HepG2 (cell line): ENCODE measurements around the gene STAT4. TPM values are rescaled to one million over a fixed set of nuclear protein-coding genes. Genes with fewer than 3 reads are reported as not detected.
A peak's percentile ranks its signal among the peaks of the same experiment; 100 is the strongest.

Source experiments
- ATAC-seq: fragments of 200-7000 bp; cut with Tn5 transposase; 3 replicates; pipeline ENCODE4 v1.9.1; 2020; ENCODE audit warnings: mild to moderate bottlenecking, moderate library complexity
- BruUV-seq: library from RNA; stranded (reverse); fragments of 400-500 nt; replicated peaks from 2 replicates; lab custom pipeline; 2021; lab: Mats Ljungman, UMichigan
- CTCF ChIA-PET: fragments of 300-600 bp; formaldehyde crosslinking; extraction: SDS; loops from one replicate; lab custom pipeline; 2021; ENCODE audit warnings: low total read pairs, inconsistent platforms, low intra/inter-chr PET ratio; lab: Yijun Ruan, JAX
- POLR2A ChIA-PET: fragments of 350-600 bp; sonication (Branson Sonifier 250); formaldehyde crosslinking; loops from one replicate; lab custom pipeline; 2020; ENCODE audit warnings: antibody characterized with exemption, inconsistent platforms; lab: Yijun Ruan, JAX
- DNase-seq: peaks from one replicate; pipeline ENCODE4 v3.0.0-alpha.2; 2015; ENCODE audit warnings: low spot score
- FAIRE-seq: peaks from 3 replicates; lab custom pipeline; 2011; peaks lifted over from hg19 to GRCh38; lab: Jason Lieb, UNC
- H2AFZ ChIP-seq: one replicate; pipeline ENCODE4 v1.6.1; 2011; ENCODE audit warnings: low read length, inconsistent platforms
- H3K27ac ChIP-seq: fragments of 300-600 bp; 3 replicates; pipeline ENCODE4 v1.8.0; 2011; ENCODE audit warnings: mixed run types, mild to moderate bottlenecking, mixed read lengths, low read length, inconsistent platforms; ENCODE audit not compliant: insufficient read depth; ENCODE audit errors: extremely low read length
- H3K27me3 ChIP-seq, 2 experiments: fragments of 200-600 bp in 1 of 2; 2 replicates in 1 of 2; 3 replicates in 1 of 2; pipeline versions ENCODE4 v1.6.0 to v1.8.0; 2011; ENCODE audit warnings: low read length in 2 of 2, mild to moderate bottlenecking in 2 of 2, moderate library complexity in 2 of 2, inconsistent platforms in 1 of 2; ENCODE audit not compliant: insufficient read depth in 2 of 2, control insufficient read depth in 1 of 2
- H3K36me3 ChIP-seq, 2 experiments: fragments of 200-600 bp in 1 of 2; replicated peaks in 1 of 2; 2 replicates in 1 of 2; 3 replicates in 1 of 2; pipeline versions ENCODE4 v1.5.1 to v1.8.0; 2011; ENCODE audit warnings: low read length in 2 of 2, inconsistent platforms in 1 of 2; ENCODE audit not compliant: insufficient read depth in 2 of 2, control insufficient read depth in 1 of 2
- H3K4me1 ChIP-seq: 2 replicates; pipeline ENCODE4 v1.5.1; 2012; ENCODE audit warnings: low read length, inconsistent platforms; ENCODE audit not compliant: insufficient read depth
- H3K4me2 ChIP-seq: 2 replicates; pipeline ENCODE4 v1.6.0; 2011; ENCODE audit warnings: low read depth, low read length, inconsistent platforms
- H3K4me3 ChIP-seq, 3 experiments: fragments of 200-600 bp in 1 of 3; sonication (generic), shearing (Covaris generic) in 1 of 3; replicated peaks in 1 of 3; 2 replicates each; pipeline ENCODE4 v1.5.1; 2011 to 2016; ENCODE audit warnings: low read length in 3 of 3, inconsistent platforms in 2 of 3, low read depth in 2 of 3, mild to moderate bottlenecking in 2 of 3, control low read depth in 1 of 3, mixed read lengths in 1 of 3; ENCODE audit not compliant: insufficient read depth in 1 of 3
- H3K79me2 ChIP-seq: one replicate; pipeline ENCODE4 v1.6.1; 2011; ENCODE audit warnings: low read length, inconsistent platforms; ENCODE audit not compliant: insufficient read depth
- H3K9ac ChIP-seq: 2 replicates; pipeline ENCODE4 v1.6.0; 2011; ENCODE audit warnings: mild to moderate bottlenecking, low read depth, low read length, inconsistent platforms; ENCODE audit not compliant: insufficient read depth
- H3K9me3 ChIP-seq: 2 replicates; pipeline ENCODE4 v1.5.1; 2012; ENCODE audit warnings: mild to moderate bottlenecking, low read length
- H4K20me1 ChIP-seq: 2 replicates; pipeline ENCODE4 v1.6.0; 2011; ENCODE audit warnings: inconsistent platforms, mild to moderate bottlenecking, low read length, moderate library complexity; ENCODE audit not compliant: insufficient read depth
- ATF7 ChIP-seq, 2 experiments: fragments of 450-650 bp in 1 of 2; sonication (generic) in 1 of 2; formaldehyde crosslinking in 1 of 2; IDR thresholded peaks; 2 replicates each; pipeline versions ENCODE4 v1.4.0 to v1.6.1; 2016 to 2020; ENCODE audit warnings: antibody characterized with exemption in 1 of 2, mild to moderate bottlenecking in 1 of 2, missing genetic modification reagents in 1 of 2
- CHD4 ChIP-seq: fragments of 200-600 bp; sonication (generic); IDR thresholded peaks from 2 replicates; pipeline ENCODE4 v1.7.0; 2017; ENCODE audit warnings: mild to moderate bottlenecking, low read length, borderline replicate concordance
- DMAP1 ChIP-seq: IDR thresholded peaks from 2 replicates; pipeline ENCODE4 v1.6.1; 2016
- FLYWCH1 ChIP-seq: sonication (generic); formaldehyde crosslinking; IDR thresholded peaks from 2 replicates; pipeline ENCODE4 v1.8.1; 2023; ENCODE audit warnings: mild to moderate bottlenecking, missing genetic modification reagents
- HDAC6 ChIP-seq: fragments of 200-600 bp; sonication (generic); IDR thresholded peaks from 2 replicates; pipeline ENCODE4 v1.7.0; 2017; ENCODE audit warnings: mild to moderate bottlenecking, antibody characterized with exemption, low read length, low read depth
- HOXA3 ChIP-seq: sonication (generic); formaldehyde crosslinking; IDR thresholded peaks from 2 replicates; pipeline ENCODE4 v1.5.0; 2020; ENCODE audit warnings: missing genetic modification reagents
- HOXD1 ChIP-seq: sonication (generic); formaldehyde crosslinking; IDR thresholded peaks from 2 replicates; pipeline ENCODE4 v1.5.0; 2020; ENCODE audit warnings: missing genetic modification reagents
- IRF9 ChIP-seq: sonication (generic); formaldehyde crosslinking; IDR thresholded peaks from 2 replicates; pipeline ENCODE4 v1.8.0; 2022; ENCODE audit warnings: missing genetic modification reagents, mild to moderate bottlenecking, borderline replicate concordance
- NCOA5 ChIP-seq: sonication (generic); formaldehyde crosslinking; IDR thresholded peaks from 2 replicates; pipeline ENCODE4 v1.4.0; 2020; ENCODE audit warnings: missing genetic modification reagents
- NFYC ChIP-seq: IDR thresholded peaks from 2 replicates; pipeline ENCODE4 v1.6.1; 2016; ENCODE audit warnings: missing genetic modification reagents, missing compliant biosample characterization
- PHF5A ChIP-seq: IDR thresholded peaks from one replicate; pipeline ENCODE4 v1.6.1; 2018; ENCODE audit warnings: low read depth, missing genetic modification reagents; ENCODE audit not compliant: unreplicated experiment
- TBP ChIP-seq: sonication (generic); formaldehyde crosslinking; IDR thresholded peaks from 2 replicates; pipeline ENCODE4 v1.5.0; 2020; ENCODE audit warnings: missing genetic modification reagents
- TOPORS ChIP-seq: sonication (generic); formaldehyde crosslinking; IDR thresholded peaks from 2 replicates; pipeline ENCODE4 v1.8.0; 2023; ENCODE audit warnings: mild to moderate bottlenecking, missing genetic modification reagents
- YEATS4 ChIP-seq: sonication (generic); formaldehyde crosslinking; IDR thresholded peaks from 2 replicates; pipeline ENCODE4 v1.4.0; 2020; ENCODE audit warnings: missing genetic modification reagents, borderline replicate concordance
- ZBTB2 ChIP-seq: sonication (generic); formaldehyde crosslinking; IDR thresholded peaks from 2 replicates; pipeline ENCODE4 v1.8.0; 2022; ENCODE audit warnings: low read depth, missing genetic modification reagents
- ZEB1 ChIP-seq: IDR thresholded peaks from 2 replicates; pipeline ENCODE4 v1.6.1; 2012; ENCODE audit warnings: mild to moderate bottlenecking, low read depth, inconsistent platforms; ENCODE audit not compliant: insufficient replicate concordance
- ZNF17 ChIP-seq: sonication (generic); formaldehyde crosslinking; IDR thresholded peaks from 2 replicates; pipeline ENCODE4 v1.5.0; 2020; ENCODE audit warnings: mild to moderate bottlenecking, missing genetic modification reagents
- ZNF337 ChIP-seq: sonication (generic); formaldehyde crosslinking; IDR thresholded peaks from 2 replicates; pipeline ENCODE4 v1.5.1; 2020; ENCODE audit warnings: missing genetic modification reagents, low read depth, mild to moderate bottlenecking, borderline replicate concordance
- ZNF557 ChIP-seq: sonication (generic); formaldehyde crosslinking; IDR thresholded peaks from 2 replicates; pipeline ENCODE4 v1.4.0; 2020; ENCODE audit warnings: missing genetic modification reagents
- ZNF720 ChIP-seq: sonication (generic); formaldehyde crosslinking; IDR thresholded peaks from 2 replicates; pipeline ENCODE4 v1.4.0; 2020; ENCODE audit warnings: missing genetic modification reagents
- ZNF782 ChIP-seq: sonication (generic); formaldehyde crosslinking; IDR thresholded peaks from 2 replicates; pipeline ENCODE4 v1.4.0; 2020; ENCODE audit warnings: missing genetic modification reagents, mild to moderate bottlenecking, borderline replicate concordance
- WGBS: methylation state at CpG from one replicate; pipeline ENCODE4 v1.1.6; 2017; ENCODE audit warnings: low lambda C conversion rate; 5-methylcytosine and 5-hydroxymethylcytosine counted together
- in situ Hi-C: cut with HindIII; loops from 2 replicates; pipeline ENCODE4 v1.10.0; 2017; ENCODE audit warnings: low pct_unique_long_range_greater_than_20kb; ENCODE audit not compliant: extremely low pct_ligation_motif_present
- intact Hi-C: fragments of 100-400 bp; cut with micrococcal nuclease; formaldehyde crosslinking; loops from one replicate; pipeline ENCODE4 v1.10.0; 2022; ENCODE audit not compliant: unreplicated experiment
- polyA plus RNA-seq, 8 experiments: library from polyadenylated mRNA; depleted of rRNA in 3 of 8; stranded (reverse) in 7 of 8; unstranded in 1 of 8; fragments of >200 nt; fragmentation: Illumina TruSeq in 4 of 8; extraction: Trizol in 4 of 8; gene quantifications; 2 replicates each; pipeline versions ENCODE4 v1.2.1 to v1.2.3, GENCODE V29; 2011 to 2016; ENCODE audit warnings: low read depth in 4 of 8, missing spikeins in 1 of 8, mixed read lengths in 1 of 8; ENCODE audit not compliant: insufficient read depth in 1 of 8
- total RNA-seq, 5 experiments: library from RNA; depleted of rRNA; stranded (reverse); fragments of >200 nt; fragmentation: Illumina TruSeq; extraction: Trizol; gene quantifications; 2 replicates each; pipeline ENCODE4 v1.2.3, GENCODE V29; 2016; ENCODE audit warnings: low read depth in 1 of 5

The STAT4 gene
- total and polyA plus RNA-seq, 2 of the 13 experiments (the other 11 are each of a cell fraction or from before 2014, with no cell fraction given) = 0.37 TPM; not detected in 1

- Histone ChIP-seq H4K20me1 (no peaks in the 10 kb centered on the region), H3K27me3 (peaks cover 0 to 7% of the 10 kb centered on the region in 2 experiments; a peak in 1 of 5 replicates), H3K79me2 (peaks cover 17% of the 10 kb centered on the region), H3K4me2 (peak within 1 kb of the TSS; percentile 87), H3K27ac (peak within 1 kb of the TSS; percentile 81), H2AFZ (peak within 1 kb of the TSS; percentile 91), H3K9me3 (no peaks in the 10 kb centered on the region), H3K36me3 (peaks cover 3 to 19% of the 10 kb centered on the region in 2 experiments; a peak in 2 of 5 replicates), H3K4me3 (peak within 1 kb of the TSS; percentile 81 to 92 (median 89)), H3K4me1 (peaks cover 39% of the 10 kb centered on the region), H3K9ac (peak within 1 kb of the TSS; percentile 80)
- FAIRE-seq (peak; percentile 26), ATAC-seq (peak; percentile 95), DNase-seq (peak; percentile 89)
- intact Hi-C loops = loop anchor here (1.0 to 10.0 kb wide), 4 partner anchors 7 to 679 kb away; no protein-coding TSS in a partner anchor
- in situ Hi-C loops = no loop called here
- CTCF ChIA-PET = no interaction called here
- no TSS peak for BruUV-seq
- POLR2A ChIA-PET = interaction anchor here (0.8 to 1.6 kb wide), 7 partner anchors 9 to 205 kb away, joined by 3 to 6 read pairs (median 3); no protein-coding TSS in a partner anchor
- WGBS = 2% methylated on average over 34 of the region's 68 CpGs
- TF ChIP-seq NCOA5 (CRISPR knock-in tag) (no peak), HOXA3 (CRISPR knock-in tag) (peak; percentile 91), PHF5A (CRISPR knock-in tag) (peak; percentile 77), HOXD1 (no peak; the same call in 1 of the 2 replicates), ZNF782 (CRISPR knock-in tag) (peak; percentile 94), NFYC (CRISPR knock-in tag) (peak; percentile 97), ZNF720 (CRISPR knock-in tag) (peak; percentile 49; the same call in 1 of the 2 replicates), TOPORS (peak; percentile 82; the same call in 1 of the 2 replicates), ZBTB2 (CRISPR knock-in tag) (peak; percentile 88), HDAC6 (no peak), DMAP1 (CRISPR knock-in tag) (peak; percentile 98), IRF9 (peak; percentile 98), ZEB1 (peak; percentile 69), YEATS4 (peak; percentile 97), ZNF337 (CRISPR knock-in tag) (no peak), TBP (CRISPR knock-in tag) (no peak), CHD4 (no peak), ZNF557 (CRISPR knock-in tag) (no peak), FLYWCH1 (CRISPR knock-in tag) (peak; percentile 81; the same call in 1 of the 2 replicates), ATF7 (IDR thresholded peaks at IDR 0.05) (no peak), ATF7 (CRISPR knock-in tag; IDR thresholded peaks at IDR 0.05) (peak; percentile 57; the same call in 1 of the 2 replicates), ZNF17 (CRISPR knock-in tag) (0 out of 2 replicates have a peak, but pooled peaks have one; percentile 25)
These were observed 136.7 kb downstream of the STAT4 start, which contains the start of gene STAT1 for GRCh38 chr2:191013932-191014652. TSS of gene STAT1 (minus strand) at chr2:191014171. CDS start at chr2:191010003, 4,168 bp downstream.
